HG03571 (cell line): ENCODE data around the gene DDRGK1.
"Not testable (repeated sequence)": the region's sequence is repeated elsewhere in the genome, so short reads cannot be mapped to it uniquely, and the experiment has no call there.

ENCODE experiments used
- ATAC-seq: cut with Tn5 transposase; IDR thresholded peaks from one replicate; pipeline ENCODE4 v1.9.1; 2021; ENCODE audit not compliant: unreplicated experiment

DDRGK1 gene

GRCh38 chr20:3166338-3166912 lies 38.1 kb downstream of the DDRGK1 start:
- no peak for ATAC-seq

- no peak for ATAC-seq
Observed at GRCh38 chr20:3165473-3166337, 38.8 kb downstream of the DDRGK1 start.

GRCh38 chr20:3164763-3165410 lies 39.6 kb downstream of the DDRGK1 start:
- ATAC-seq: no peak

GRCh38 chr20:3164043-3164762 lies 40.3 kb downstream of the DDRGK1 start:
- ATAC-seq: no peak

GRCh38 chr20:3163099-3164042 lies 41.1 kb downstream of the DDRGK1 start:
- ATAC-seq: no peak

- ATAC-seq: no peak
Observed at GRCh38 chr20:3162080-3162611, 42.3 kb downstream of the DDRGK1 start.

- ATAC-seq: no peak
Observed at GRCh38 chr20:3161316-3162079, 43.0 kb downstream of the DDRGK1 start.

- ATAC-seq: no peak
Observed at GRCh38 chr20:3160418-3160817, 44.1 kb downstream of the DDRGK1 start.

GRCh38 chr20:3158968-3159431 lies 45.5 kb downstream of the DDRGK1 start:
- no peak for ATAC-seq

- no peak for ATAC-seq
Observed at GRCh38 chr20:3157817-3158216, 46.7 kb downstream of the DDRGK1 start.

GRCh38 chr20:3156811-3157619 lies 47.5 kb downstream of the DDRGK1 start:
- ATAC-seq: peak; percentile 77

GRCh38 chr20:3152057-3152644 lies 52.3 kb downstream of the DDRGK1 start:
- ATAC-seq: not testable (repeated sequence)

- ATAC-seq: no peak
Observed at GRCh38 chr20:3150908-3151307, 53.6 kb downstream of the DDRGK1 start.

GRCh38 chr20:3146732-3147341 lies 57.6 kb downstream of the DDRGK1 start:
- ATAC-seq: no peak

GRCh38 chr20:3141757-3142156 lies 62.7 kb downstream of the DDRGK1 start:
- no peak for ATAC-seq
